ENCODE measurements around the gene COTL1.

GRCh38 chr16:84518804-84519341, 99.0 kb downstream of the COTL1 start:
- TF ChIP-seq CTCF (conservative IDR thresholded peaks at IDR 0.05; ENCODE audit: low read depth, low read length) (no peak), EZH2phosphoT487 (IDR thresholded peaks at IDR 0.05; ENCODE audit: borderline replicate concordance, low read length) (no peak), EZH2 (IDR thresholded peaks at IDR 0.05; ENCODE audit: low read length, unreplicated experiment) (no peak)
